Measurements from ENCODE around the gene TREH.
"Not testable (repeated sequence)": the region's sequence is repeated elsewhere in the genome, so short reads cannot be mapped to it uniquely, and the experiment has no call there.

Gene TREH

GRCh38 chr11:118689852-118690552 lies 10.6 kb upstream of the TREH start:
- Mint-ChIP-seq H3K27me3 (peaks cover 48% of the 10 kb centered on the region), H3K36me3 (ENCODE audit: low read depth) (no peaks in the 10 kb centered on the region), H3K4me3 (peak overlapping the region; percentile 81), H3K27ac (peak overlapping the region; percentile 79), H3K9me3 (no peaks in the 10 kb centered on the region), H3K4me1 (ENCODE audit: low read depth) (peaks cover 46% of the 10 kb centered on the region)
- intact Hi-C loops (cut with micrococcal nuclease) = loop anchor here (1.0 to 5.0 kb wide), 3 partner anchors 9 to 266 kb away; partner anchors contain the start of genes DDX6 and UPK2

- intact Hi-C loops (cut with micrococcal nuclease) = loop anchor here (1.0 kb wide), 1 partner anchor 267 kb away; the partner anchor contains the start of gene UPK2
- Mint-ChIP-seq H3K36me3 (ENCODE audit: low read depth) (no peaks in the 10 kb centered on the region), H3K9me3 (no peaks in the 10 kb centered on the region), H3K27me3 (peaks cover 53% of the 10 kb centered on the region), H3K4me3 (peak overlapping the region; percentile 26), H3K4me1 (ENCODE audit: low read depth) (peaks cover 51% of the 10 kb centered on the region), H3K27ac (peak overlapping the region; percentile 79)
Measured at GRCh38 chr11:118689503-118689851, 10.0 kb upstream of the TREH start.

- H3K4me1 Mint-ChIP-seq (ENCODE audit: low read depth) = peaks cover 52% of the 10 kb centered on the region
- H3K36me3 Mint-ChIP-seq (ENCODE audit: low read depth) = no peaks in the 10 kb centered on the region
- peaks cover 55% of the 10 kb centered on the region for H3K27me3 Mint-ChIP-seq
- peak overlapping the region; percentile 26 for H3K4me3 Mint-ChIP-seq
- H3K9me3 Mint-ChIP-seq = no peaks in the 10 kb centered on the region
- no peak overlapping the region for H3K27ac Mint-ChIP-seq
- intact Hi-C loops (cut with micrococcal nuclease) = loop anchor here (1.0 kb wide), 1 partner anchor 267 kb away; the partner anchor contains the start of gene UPK2
Measured at GRCh38 chr11:118688851-118689502, 9.5 kb upstream of the TREH start.

- H3K27ac Mint-ChIP-seq; intact Hi-C loops (cut with micrococcal nuclease); H3K36me3 Mint-ChIP-seq (ENCODE audit: low read depth); H3K9me3 Mint-ChIP-seq; H3K4me3 Mint-ChIP-seq: not testable (repeated sequence)
- H3K4me1 Mint-ChIP-seq (ENCODE audit: low read depth) = peaks cover 46% of the 10 kb centered on the region
- peaks cover 57% of the 10 kb centered on the region for H3K27me3 Mint-ChIP-seq
Measured at GRCh38 chr11:118688339-118688738, 8.9 kb upstream of the TREH start.

- intact Hi-C loops (cut with micrococcal nuclease) = no loop called here
- Mint-ChIP-seq H3K27me3 (peaks cover 60% of the 10 kb centered on the region), H3K9me3 (no peaks in the 10 kb centered on the region), H3K27ac (no peak overlapping the region), H3K4me1 (ENCODE audit: low read depth) (peaks cover 41% of the 10 kb centered on the region), H3K36me3 (ENCODE audit: low read depth) (no peaks in the 10 kb centered on the region), H3K4me3 (no peak overlapping the region)
Measured at GRCh38 chr11:118687906-118688305, 8.5 kb upstream of the TREH start.

GRCh38 chr11:118684187-118684586 lies 4.7 kb upstream of the TREH start:
- H3K27me3 Mint-ChIP-seq = peaks cover 74% of the 10 kb centered on the region
- H3K36me3 Mint-ChIP-seq (ENCODE audit: low read depth) = no peaks in the 10 kb centered on the region

GRCh38 chr11:118682939-118683338 lies 3.5 kb upstream of the TREH start:
- intact Hi-C loops (cut with micrococcal nuclease); H3K4me3 Mint-ChIP-seq; H3K36me3 Mint-ChIP-seq (ENCODE audit: low read depth); H3K27ac Mint-ChIP-seq; H3K9me3 Mint-ChIP-seq: not testable (repeated sequence)
- Mint-ChIP-seq H3K27me3 (peaks cover 66% of the 10 kb centered on the region), H3K4me1 (ENCODE audit: low read depth) (peaks cover 14% of the 10 kb centered on the region)

More at GRCh38 chr11:118684187-118684586, 4.7 kb upstream of the TREH start:
- intact Hi-C loops (cut with micrococcal nuclease) = no loop called here
- H3K27ac Mint-ChIP-seq = no peak overlapping the region
- H3K4me3 Mint-ChIP-seq = no peak overlapping the region
- H3K9me3 Mint-ChIP-seq = no peaks in the 10 kb centered on the region
- H3K4me1 Mint-ChIP-seq (ENCODE audit: low read depth) = peaks cover 14% of the 10 kb centered on the region

GRCh38 chr11:118682372-118682771 lies 2.9 kb upstream of the TREH start:
- Mint-ChIP-seq H3K4me3 (no peak overlapping the region), H3K9me3 (no peaks in the 10 kb centered on the region), H3K27ac (no peak overlapping the region), H3K36me3 (ENCODE audit: low read depth) (no peaks in the 10 kb centered on the region), H3K27me3 (peaks cover 61% of the 10 kb centered on the region), H3K4me1 (ENCODE audit: low read depth) (peaks cover 14% of the 10 kb centered on the region)
- intact Hi-C loops (cut with micrococcal nuclease) = no loop called here

- H3K27ac Mint-ChIP-seq; H3K4me1 Mint-ChIP-seq (ENCODE audit: low read depth); H3K9me3 Mint-ChIP-seq; intact Hi-C loops (cut with micrococcal nuclease); H3K36me3 Mint-ChIP-seq (ENCODE audit: low read depth); H3K4me3 Mint-ChIP-seq: not testable (repeated sequence)
- H3K27me3 Mint-ChIP-seq = peaks cover 42% of the 10 kb centered on the region
Measured at GRCh38 chr11:118678908-118679307, 542 bp downstream of the TREH start.

- H3K9me3 Mint-ChIP-seq = no peaks in the 10 kb centered on the region
- H3K4me1 Mint-ChIP-seq (ENCODE audit: low read depth) = no peaks in the 10 kb centered on the region
- H3K36me3 Mint-ChIP-seq (ENCODE audit: low read depth) = no peaks in the 10 kb centered on the region
- H3K27me3 Mint-ChIP-seq = peaks cover 34% of the 10 kb centered on the region
- intact Hi-C loops (cut with micrococcal nuclease) = no loop called here
- no peak overlapping the region for H3K4me3 Mint-ChIP-seq
- no peak overlapping the region for H3K27ac Mint-ChIP-seq
Measured at GRCh38 chr11:118677977-118678376, 1.5 kb downstream of the TREH start.

- Mint-ChIP-seq H3K36me3 (ENCODE audit: low read depth) (no peaks in the 10 kb centered on the region), H3K9me3 (no peaks in the 10 kb centered on the region), H3K4me3 (no peak overlapping the region), H3K4me1 (ENCODE audit: low read depth) (no peaks in the 10 kb centered on the region), H3K27me3 (peaks cover 28% of the 10 kb centered on the region), H3K27ac (no peak overlapping the region)
- intact Hi-C loops (cut with micrococcal nuclease) = no loop called here
Measured at GRCh38 chr11:118674082-118674435, 5.4 kb downstream of the TREH start.

GRCh38 chr11:118673361-118674081 lies 5.9 kb downstream of the TREH start:
- H3K4me3 Mint-ChIP-seq = no peak overlapping the region
- H3K36me3 Mint-ChIP-seq (ENCODE audit: low read depth) = no peaks in the 10 kb centered on the region
- no peak overlapping the region for H3K27ac Mint-ChIP-seq
- no peaks in the 10 kb centered on the region for H3K9me3 Mint-ChIP-seq
- no peaks in the 10 kb centered on the region for H3K4me1 Mint-ChIP-seq (ENCODE audit: low read depth)
- H3K27me3 Mint-ChIP-seq = peaks cover 30% of the 10 kb centered on the region
- intact Hi-C loops (cut with micrococcal nuclease) = no loop called here

GRCh38 chr11:118672846-118673245 lies 6.6 kb downstream of the TREH start:
- Mint-ChIP-seq H3K27me3 (peaks cover 28% of the 10 kb centered on the region), H3K4me3 (no peak overlapping the region), H3K4me1 (ENCODE audit: low read depth) (no peaks in the 10 kb centered on the region), H3K36me3 (ENCODE audit: low read depth) (no peaks in the 10 kb centered on the region), H3K9me3 (no peaks in the 10 kb centered on the region), H3K27ac (no peak overlapping the region)
- intact Hi-C loops (cut with micrococcal nuclease) = no loop called here

- no peak overlapping the region for H3K4me3 Mint-ChIP-seq
- no peak overlapping the region for H3K27ac Mint-ChIP-seq
- H3K27me3 Mint-ChIP-seq = peaks cover 25% of the 10 kb centered on the region
- intact Hi-C loops (cut with micrococcal nuclease) = no loop called here
- H3K9me3 Mint-ChIP-seq = no peaks in the 10 kb centered on the region
- H3K4me1 Mint-ChIP-seq (ENCODE audit: low read depth) = no peaks in the 10 kb centered on the region
- H3K36me3 Mint-ChIP-seq (ENCODE audit: low read depth) = no peaks in the 10 kb centered on the region
Measured at GRCh38 chr11:118671254-118671653, 8.2 kb downstream of the TREH start.

Measured in dendritic cell treated with granulocyte-macrophage colony-stimulating factor and Interleukin-4, amounts not matched to agents 40 ng/mL and 50 ng/mL, for 4 days (primary cell).